Measurements from ENCODE around the gene UBP1. TPM values are rescaled to one million over a fixed set of nuclear protein-coding genes. Genes with fewer than 3 reads are reported as not detected.
"Not testable (repeated sequence)": the region's sequence is repeated elsewhere in the genome, so short reads cannot be mapped to it uniquely, and the experiment has no call there.

The UBP1 gene
- polyA plus RNA-seq, 3 donors = 92.3 to 107 (median 99.6) TPM

GRCh38 chr3:33441225-33441976, 1.2 kb upstream of the UBP1 start:
- peak in 2 of 11 donors; percentile 10 to 51 for DNase-seq (ENCODE audit: extremely low read depth in 1 of 11, low read depth in 9 of 11, low spot score in 4 of 11)

GRCh38 chr3:33439546-33440327, 468 bp downstream of the UBP1 start:
- DNase-seq (ENCODE audit: extremely low read depth in 1 of 11, low read depth in 9 of 11, low spot score in 4 of 11) = peak in 9 of 11 donors; percentile 17 to 44 (median 41)

- peak in 6 of 11 donors; percentile 29 to 49 (median 39) for DNase-seq (ENCODE audit: extremely low read depth in 1 of 11, low read depth in 9 of 11, low spot score in 4 of 11)
These were observed 1.2 kb downstream of the UBP1 start for GRCh38 chr3:33438881-33439545.

GRCh38 chr3:33438284-33438668, 1.9 kb downstream of the UBP1 start:
- DNase-seq (ENCODE audit: extremely low read depth in 1 of 11, low read depth in 9 of 11, low spot score in 4 of 11) = peak in 1 of 11 donors; percentile 9

GRCh38 chr3:33437556-33438283, 2.5 kb downstream of the UBP1 start:
- no peak for DNase-seq (ENCODE audit: extremely low read depth in 1 of 11, low read depth in 9 of 11, low spot score in 4 of 11)

GRCh38 chr3:33433843-33434242, 6.4 kb downstream of the UBP1 start:
- DNase-seq (ENCODE audit: extremely low read depth in 1 of 11, low read depth in 9 of 11, low spot score in 4 of 11) = no peak

GRCh38 chr3:33430571-33430970, 9.6 kb downstream of the UBP1 start:
- no peak for DNase-seq (ENCODE audit: extremely low read depth in 1 of 11, low read depth in 9 of 11, low spot score in 4 of 11)

- no peak for DNase-seq (ENCODE audit: extremely low read depth in 1 of 11, low read depth in 9 of 11, low spot score in 4 of 11)
These were observed 10.1 kb downstream of the UBP1 start for GRCh38 chr3:33430061-33430460.

- not testable (repeated sequence) for DNase-seq (ENCODE audit: extremely low read depth in 1 of 11, low read depth in 9 of 11, low spot score in 4 of 11)
These were observed 10.9 kb downstream of the UBP1 start for GRCh38 chr3:33429306-33429705.

- no peak for DNase-seq (ENCODE audit: extremely low read depth in 1 of 11, low read depth in 9 of 11, low spot score in 4 of 11)
These were observed 11.5 kb downstream of the UBP1 start for GRCh38 chr3:33428734-33429133.

- no peak for DNase-seq (ENCODE audit: extremely low read depth in 1 of 11, low read depth in 9 of 11, low spot score in 4 of 11)
These were observed 13.4 kb downstream of the UBP1 start for GRCh38 chr3:33426630-33427317.

GRCh38 chr3:33426068-33426467, 14.1 kb downstream of the UBP1 start:
- no peak for DNase-seq (ENCODE audit: extremely low read depth in 1 of 11, low read depth in 9 of 11, low spot score in 4 of 11)

GRCh38 chr3:33425453-33425852, 14.8 kb downstream of the UBP1 start:
- DNase-seq (ENCODE audit: extremely low read depth in 1 of 11, low read depth in 9 of 11, low spot score in 4 of 11) = no peak

GRCh38 chr3:33424606-33425452, 15.4 kb downstream of the UBP1 start:
- no peak for DNase-seq (ENCODE audit: extremely low read depth in 1 of 11, low read depth in 9 of 11, low spot score in 4 of 11)

- no peak for DNase-seq (ENCODE audit: extremely low read depth in 1 of 11, low read depth in 9 of 11, low spot score in 4 of 11)
These were observed 19.2 kb downstream of the UBP1 start for GRCh38 chr3:33420966-33421365.

GRCh38 chr3:33419948-33420347, 20.3 kb downstream of the UBP1 start:
- DNase-seq (ENCODE audit: extremely low read depth in 1 of 11, low read depth in 9 of 11, low spot score in 4 of 11) = no peak

- DNase-seq (ENCODE audit: extremely low read depth in 1 of 11, low read depth in 9 of 11, low spot score in 4 of 11) = no peak
These were observed 23.0 kb downstream of the UBP1 start for GRCh38 chr3:33417066-33417673.

Data from renal cortex interstitium (tissue), 11 donors.